Measurements from ENCODE around the gene YAP1.

Gene YAP1

GRCh38 chr11:102073253-102073652 lies 37.0 kb upstream of the YAP1 start:
- no peak overlapping the region for H3K4me3 ChIP-seq (replicated peaks; ENCODE audit: low read depth, low read length)
- TF ChIP-seq CTCF (IDR thresholded peaks at IDR 0.05; ENCODE audit: low read depth, low read length, missing control alignments), result no peak
- no peak for DNase-seq (ENCODE audit: extremely low read depth, low read depth)

- DNase-seq (ENCODE audit: extremely low read depth, low read depth), result no peak
- no peak for TF ChIP-seq CTCF (IDR thresholded peaks at IDR 0.05; ENCODE audit: low read depth, low read length, missing control alignments)
- H3K4me3 ChIP-seq (replicated peaks; ENCODE audit: low read depth, low read length), result no peak overlapping the region
These were observed 30.6 kb upstream of the YAP1 start for GRCh38 chr11:102079625-102080024.

GRCh38 chr11:102081313-102081712 lies 28.9 kb upstream of the YAP1 start:
- no peak for TF ChIP-seq CTCF (IDR thresholded peaks at IDR 0.05; ENCODE audit: low read depth, low read length, missing control alignments)
- H3K4me3 ChIP-seq (replicated peaks; ENCODE audit: low read depth, low read length), result no peak overlapping the region
- no peak for DNase-seq (ENCODE audit: extremely low read depth, low read depth)

GRCh38 chr11:102085864-102086551 lies 24.2 kb upstream of the YAP1 start:
- DNase-seq (ENCODE audit: extremely low read depth, low read depth), result no peak
- no peak for TF ChIP-seq CTCF (IDR thresholded peaks at IDR 0.05; ENCODE audit: low read depth, low read length, missing control alignments)

GRCh38 chr11:102097186-102097585 lies 13.1 kb upstream of the YAP1 start:
- no peak overlapping the region for H3K4me3 ChIP-seq (replicated peaks; ENCODE audit: low read depth, low read length)
- TF ChIP-seq CTCF (IDR thresholded peaks at IDR 0.05; ENCODE audit: low read depth, low read length, missing control alignments), result no peak
- DNase-seq (ENCODE audit: extremely low read depth, low read depth), result no peak

More at GRCh38 chr11:102085864-102086551, 24.2 kb upstream of the YAP1 start:
- H3K4me3 ChIP-seq (replicated peaks; ENCODE audit: low read depth, low read length), result no peak overlapping the region

GRCh38 chr11:102099755-102100154 lies 10.5 kb upstream of the YAP1 start:
- TF ChIP-seq CTCF (IDR thresholded peaks at IDR 0.05; ENCODE audit: low read depth, low read length, missing control alignments), result no peak
- H3K4me3 ChIP-seq (replicated peaks; ENCODE audit: low read depth, low read length), result no peak overlapping the region
- no peak for DNase-seq (ENCODE audit: extremely low read depth, low read depth)

All from HFF-Myc (cell line).